NCI-H82 treated with DMSO at 0.1 percent for 48 hours (cell line): Measurements from ENCODE around the gene FBP2.
A peak's percentile ranks its signal among the peaks of the same experiment; 100 is the strongest.
"Not testable (repeated sequence)": the region's sequence is repeated elsewhere in the genome, so short reads cannot be mapped to it uniquely, and the experiment has no call there.

ENCODE experiments used
- DNase-seq: peaks from one replicate; lab custom pipeline; 2025; ENCODE audit not compliant: unreplicated experiment; lab: John Stamatoyannopoulos, UW

FBP2 gene

DNA sequence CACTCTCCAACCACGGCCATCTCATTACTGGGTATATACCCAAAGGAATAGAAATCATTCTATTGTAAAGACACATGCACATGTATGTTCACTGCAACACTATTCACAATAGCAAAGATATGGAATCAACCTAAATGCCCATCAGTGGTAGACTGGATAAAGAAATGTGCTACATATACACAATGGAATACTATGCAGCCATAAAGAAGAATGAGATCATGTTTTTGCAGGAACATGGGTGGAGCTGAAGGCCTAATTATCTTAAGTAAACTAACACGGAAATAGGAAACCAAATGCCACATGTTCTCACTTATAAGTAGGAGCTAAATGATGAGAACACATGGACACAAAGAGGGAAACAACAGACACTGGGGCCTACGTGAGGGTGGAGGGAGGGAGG, 29.3 kb downstream of the FBP2 start:
- not testable (repeated sequence) for DNase-seq

DNA sequence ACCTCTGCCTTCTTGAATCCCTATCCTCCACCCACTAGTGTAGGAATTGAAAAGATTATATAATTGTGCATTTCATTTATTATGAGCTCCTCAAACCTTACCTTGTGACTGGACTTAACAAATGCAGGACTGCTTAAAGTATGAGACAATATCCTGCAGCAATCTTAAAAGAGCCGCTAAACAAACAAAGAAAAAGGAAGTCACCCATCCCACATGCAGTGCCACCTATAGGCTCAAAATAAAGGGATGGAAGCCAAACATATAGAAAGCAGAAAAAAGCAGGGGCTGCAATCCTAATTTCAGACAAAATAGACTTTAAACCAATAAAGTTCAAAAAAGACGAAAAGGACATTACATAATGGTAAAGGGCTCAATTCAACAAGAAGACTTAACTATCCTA, 30.1 kb downstream of the FBP2 start:
- no peak for DNase-seq

DNA sequence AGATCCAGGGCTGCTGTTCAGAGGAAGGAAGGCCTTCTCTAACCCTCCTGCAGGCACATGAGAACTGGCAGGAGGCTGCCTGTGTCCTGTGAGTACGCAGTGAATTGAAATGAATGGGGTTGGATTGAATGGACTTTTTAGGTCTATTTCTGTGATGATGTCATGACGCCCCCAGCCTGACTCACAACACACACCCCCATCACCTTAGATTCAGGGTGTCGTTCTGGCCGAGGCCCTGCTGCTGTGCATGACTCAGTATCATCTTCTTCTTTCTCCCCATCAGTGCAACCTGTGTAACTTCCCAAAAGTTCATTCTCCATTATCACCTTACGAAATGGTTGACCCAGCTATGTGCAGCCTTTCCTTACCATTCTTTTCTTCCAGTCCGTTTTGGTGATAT, 33.4 kb downstream of the FBP2 start:
- DNase-seq = no peak

DNA sequence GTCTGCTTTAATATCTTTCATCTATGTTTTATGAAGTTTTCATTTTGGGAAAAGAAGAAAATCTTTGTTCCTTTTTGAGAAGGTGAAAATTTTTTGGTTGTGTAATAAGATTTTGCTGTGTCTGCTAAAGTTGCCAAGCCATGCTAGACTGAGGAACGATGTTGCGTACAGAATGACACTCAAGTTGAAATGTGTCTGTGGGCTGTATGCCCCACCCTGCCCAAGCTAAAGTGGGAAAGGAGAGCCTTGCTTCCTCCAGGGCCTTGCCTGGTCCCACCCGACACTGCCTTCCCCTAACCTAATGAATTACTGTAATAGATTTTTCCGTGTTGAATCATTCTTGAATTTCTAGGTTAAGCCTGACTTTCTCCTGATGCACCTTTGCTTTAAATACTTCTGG, 36.2 kb downstream of the FBP2 start:
- DNase-seq = no peak

DNA sequence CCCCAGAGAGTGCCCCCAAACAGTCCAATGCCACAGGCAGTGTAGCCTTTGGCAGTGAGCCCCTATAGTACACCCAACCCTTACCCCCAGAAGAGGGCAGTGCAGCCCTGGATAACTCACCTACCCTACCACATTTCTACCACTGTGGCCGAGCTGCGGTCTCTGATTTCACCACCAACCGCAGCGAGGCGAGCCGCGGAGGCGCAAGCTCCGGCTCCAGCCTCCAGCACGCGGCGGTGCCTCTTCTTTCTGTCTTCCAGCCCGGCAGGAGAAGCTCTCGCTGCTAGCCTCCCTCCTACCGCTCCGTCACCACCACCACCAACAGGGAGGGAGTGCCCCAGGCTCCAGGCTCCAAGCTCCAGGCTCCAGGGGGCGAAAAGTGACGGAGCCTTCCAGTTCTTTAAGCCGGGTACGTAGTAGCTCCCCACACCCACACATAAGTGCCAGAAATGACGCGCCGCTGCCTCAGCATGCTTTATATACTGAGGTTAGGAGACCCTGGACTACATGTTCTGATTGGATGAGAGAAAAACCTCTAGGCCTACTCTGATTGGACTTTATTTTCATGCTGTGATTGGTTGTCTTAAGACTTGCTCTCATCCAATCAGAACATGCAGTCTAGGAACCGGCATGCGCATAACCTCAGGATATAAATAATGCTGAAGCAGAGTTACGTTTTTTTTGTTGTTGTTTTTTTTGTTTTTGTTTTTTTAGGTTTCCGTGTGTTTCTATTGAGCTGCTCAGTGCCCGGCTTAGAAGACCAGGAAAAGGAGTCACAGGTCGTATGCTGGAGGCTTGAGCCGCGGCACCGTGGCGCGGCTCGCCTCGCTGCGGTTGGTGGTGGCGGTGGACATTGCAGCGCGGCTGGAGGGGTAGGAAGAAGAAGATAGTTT, 38.9 kb downstream of the FBP2 start, which contains the start of gene PCAT7:
PCAT7 (plus strand) TSS at position 645 of the 893 bp plus-strand sequence.
- DNase-seq = peak; percentile 68

DNA sequence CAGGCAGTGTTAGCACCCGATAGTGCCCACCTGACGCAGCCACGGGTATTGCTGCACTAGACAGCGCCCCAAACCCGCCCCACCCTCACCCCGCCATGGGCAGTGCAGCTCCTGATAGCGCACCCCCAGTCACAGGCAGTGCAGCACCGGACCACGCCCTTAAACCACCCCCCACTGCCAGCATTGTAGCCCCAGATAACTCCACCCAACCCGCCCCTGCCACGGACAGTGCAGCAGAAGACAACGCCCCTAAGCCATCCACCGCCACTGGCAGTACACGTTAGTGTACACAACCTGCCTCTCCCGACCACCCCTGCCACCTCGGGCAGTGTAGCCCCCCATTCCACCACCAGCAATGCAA, 39.6 kb downstream of the FBP2 start:
- DNase-seq = no peak

DNA sequence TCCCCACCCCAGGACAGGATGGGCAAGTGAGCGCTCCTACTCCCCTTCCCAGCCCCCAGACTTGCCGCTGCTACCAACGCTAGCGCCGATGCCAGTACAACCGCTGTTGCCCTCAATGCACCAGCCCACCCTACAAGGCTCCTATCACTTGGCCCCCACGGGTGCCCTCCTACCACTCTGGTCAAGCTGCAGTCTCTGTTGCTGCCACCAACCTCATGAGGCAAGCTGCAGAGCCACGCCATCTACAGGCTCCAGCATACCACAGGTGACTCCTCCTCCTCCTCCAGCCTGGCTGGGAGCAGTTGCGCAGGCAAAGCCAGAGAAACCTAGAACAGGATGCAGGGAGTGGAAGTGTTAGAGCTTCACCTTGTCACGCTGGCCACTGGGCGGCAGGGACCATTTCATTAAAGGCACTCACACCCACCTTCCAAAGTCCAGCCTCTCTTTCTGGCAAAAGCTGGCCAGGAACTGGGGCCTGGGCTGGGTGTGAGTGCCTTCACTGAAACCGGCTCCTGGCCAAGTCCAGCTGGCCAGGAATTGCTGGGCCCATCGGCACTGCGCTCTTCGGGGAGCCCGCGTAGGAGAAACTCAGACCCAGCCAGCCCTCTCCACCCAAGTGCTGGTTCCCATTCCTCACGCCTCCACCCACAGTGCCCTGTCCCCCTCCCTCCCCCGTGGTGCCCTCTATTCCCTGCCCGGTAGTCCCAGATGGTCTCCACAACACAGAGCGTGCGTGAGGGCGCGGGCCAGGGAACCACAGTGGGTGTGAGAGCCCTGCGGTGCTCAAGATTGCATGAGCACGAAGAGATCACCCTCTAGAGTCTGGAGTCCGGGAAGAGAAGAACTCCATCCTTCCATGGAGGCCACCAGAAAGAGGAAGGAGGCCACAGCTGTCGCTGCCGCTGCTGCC, 40.3 kb downstream of the FBP2 start:
- DNase-seq = no peak

DNA sequence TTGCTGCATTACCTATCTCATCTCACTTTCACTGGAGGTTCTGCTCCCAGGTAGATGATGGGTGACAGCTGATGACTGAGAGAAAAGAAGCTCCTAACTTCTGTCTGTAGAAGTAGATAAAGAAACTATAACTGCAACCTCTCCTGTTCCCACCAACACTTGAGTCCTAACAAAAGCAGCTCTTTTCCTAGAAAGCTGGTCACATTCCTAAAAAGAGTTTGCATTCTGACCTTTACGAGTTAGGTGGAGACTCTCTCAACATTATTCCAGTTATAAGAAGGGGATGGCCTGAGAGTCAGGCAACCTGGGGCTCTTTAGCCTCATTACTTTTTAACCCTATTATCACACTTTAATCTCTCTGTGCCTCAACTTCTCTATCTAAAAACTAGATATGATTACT, 47.7 kb downstream of the FBP2 start:
- no peak for DNase-seq

DNA sequence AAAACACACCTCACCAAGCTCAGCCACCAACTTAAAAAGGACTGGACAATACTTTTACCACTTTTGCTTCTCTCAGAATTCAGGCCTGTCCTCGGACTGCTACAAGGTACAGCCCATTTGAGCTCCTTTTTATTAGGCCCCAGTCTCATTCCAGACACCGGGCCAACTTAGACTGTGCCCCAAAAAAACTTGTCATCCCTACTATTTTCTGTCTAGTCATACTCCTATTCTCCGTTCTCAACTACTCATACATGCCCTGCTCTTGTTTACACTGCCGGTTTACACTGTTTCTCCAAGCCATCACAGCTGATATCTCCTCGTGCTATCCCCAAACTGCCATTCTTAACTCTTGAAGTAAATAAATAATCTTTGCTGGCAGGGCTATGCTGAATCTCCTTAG, 49.3 kb downstream of the FBP2 start:
- DNase-seq = not testable (repeated sequence)

DNA sequence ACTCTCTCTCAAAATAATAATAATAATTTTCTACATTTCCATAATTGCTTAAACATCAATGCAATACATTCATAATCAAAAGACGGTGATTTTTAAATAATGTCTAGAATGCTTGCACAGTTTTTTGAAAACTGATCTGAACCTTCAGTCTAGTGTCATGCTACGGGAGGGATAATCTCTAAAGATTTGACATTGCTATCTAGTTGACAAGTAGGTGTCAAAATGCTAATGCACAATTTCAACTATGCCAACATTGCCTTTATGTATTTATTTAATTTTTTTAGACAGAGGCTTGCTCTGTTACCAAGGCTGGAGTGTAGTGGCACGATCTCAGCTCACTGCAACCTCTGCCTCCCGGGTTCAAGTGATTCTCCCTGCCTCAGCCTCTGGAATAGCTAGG, 54.7 kb downstream of the FBP2 start:
- no peak for DNase-seq

DNA sequence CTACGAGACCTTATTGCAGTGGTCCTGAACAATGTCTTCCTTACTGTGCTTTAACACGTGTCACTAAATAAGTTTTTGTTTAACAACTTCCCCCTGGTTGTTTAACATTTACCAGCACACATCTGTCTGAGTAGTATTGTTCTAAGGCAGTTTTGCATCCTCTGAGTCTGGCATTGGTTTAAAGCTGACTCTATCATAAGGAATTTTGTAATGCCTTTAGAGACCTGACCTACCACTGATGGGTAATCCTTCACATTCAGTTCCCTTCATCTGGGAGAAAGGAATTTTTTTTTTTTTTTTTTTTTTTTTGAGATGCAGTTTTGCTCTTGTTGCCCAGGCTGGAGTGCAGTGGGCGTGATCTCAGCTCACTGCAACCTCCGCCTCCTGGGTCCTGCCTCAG, 58.7 kb downstream of the FBP2 start:
- DNase-seq = no peak

DNA sequence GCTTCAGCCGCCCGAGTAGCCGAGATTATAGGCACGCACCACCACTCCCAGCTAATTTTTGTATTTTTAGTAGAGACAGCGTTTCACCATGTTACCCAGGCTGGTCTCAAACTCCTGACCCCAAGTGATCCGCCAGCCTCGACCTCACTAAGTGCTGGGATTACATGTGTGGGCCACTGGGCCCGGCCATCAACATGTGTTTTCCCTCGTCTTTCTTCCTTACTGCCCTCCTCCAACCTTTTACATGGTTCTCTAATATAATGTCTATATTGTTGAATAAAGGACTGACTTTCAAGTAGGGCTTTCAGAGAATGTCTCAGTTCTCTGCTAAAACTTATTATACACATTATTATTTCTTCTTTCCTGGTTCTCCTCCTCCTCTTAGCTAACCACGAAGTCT, 60.0 kb downstream of the FBP2 start:
- DNase-seq = no peak

DNA sequence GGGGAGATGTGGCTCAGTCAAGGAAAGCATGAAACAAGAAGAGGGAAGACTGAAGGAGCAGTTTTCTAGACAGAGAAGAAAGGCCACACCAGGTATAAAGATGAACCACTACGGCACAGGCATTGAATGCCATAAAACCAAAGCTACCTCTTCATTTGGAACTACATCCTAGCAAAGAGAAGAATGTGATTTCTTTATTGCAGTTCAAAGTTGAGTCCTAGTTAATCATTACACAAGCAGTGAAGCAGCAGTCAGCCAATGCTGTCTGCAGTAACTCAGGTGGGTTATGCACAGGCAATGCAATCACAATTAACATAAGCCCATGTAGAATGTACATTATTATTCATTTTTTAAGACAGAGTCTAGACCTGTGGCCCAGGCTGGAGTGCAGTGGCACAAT, 60.5 kb downstream of the FBP2 start:
- DNase-seq = no peak

DNA sequence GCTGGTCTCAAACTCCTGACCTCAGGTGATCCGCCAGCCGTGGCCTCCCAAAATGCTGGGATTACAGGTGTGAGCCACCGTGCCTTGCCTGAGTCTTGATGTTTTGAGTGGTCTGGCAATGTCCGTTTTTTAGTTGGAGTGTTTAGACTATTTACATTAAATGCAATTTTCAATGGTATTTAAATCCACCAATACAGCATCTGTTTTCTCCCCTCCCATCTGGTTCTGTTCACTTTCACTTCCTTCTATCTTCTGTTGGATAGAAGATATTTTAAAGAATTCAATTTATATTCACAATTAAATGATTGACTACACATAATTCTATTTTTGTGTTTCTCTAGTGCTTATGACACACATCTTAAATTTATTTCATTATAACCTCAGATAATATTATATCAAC, 64.7 kb downstream of the FBP2 start:
- no peak for DNase-seq

DNA sequence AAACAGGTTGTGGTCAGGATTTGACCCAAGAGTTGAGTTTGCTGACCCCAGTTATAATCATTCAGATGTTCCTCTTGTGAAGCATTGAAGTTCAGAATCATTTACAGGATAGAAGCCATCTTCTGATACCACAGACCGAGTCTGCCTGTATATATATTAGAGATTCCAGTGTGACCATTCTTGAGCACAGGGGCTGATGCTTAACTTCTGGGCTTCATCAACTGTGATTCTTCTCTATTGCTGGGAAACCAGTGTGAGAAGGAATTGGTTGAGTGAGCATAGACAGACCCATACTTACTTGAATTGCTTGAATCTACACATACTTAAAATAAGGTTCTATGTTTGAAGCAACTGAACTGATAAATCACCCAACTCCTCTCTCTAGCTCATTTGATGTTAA, 66.7 kb downstream of the FBP2 start:
- DNase-seq = no peak

DNA sequence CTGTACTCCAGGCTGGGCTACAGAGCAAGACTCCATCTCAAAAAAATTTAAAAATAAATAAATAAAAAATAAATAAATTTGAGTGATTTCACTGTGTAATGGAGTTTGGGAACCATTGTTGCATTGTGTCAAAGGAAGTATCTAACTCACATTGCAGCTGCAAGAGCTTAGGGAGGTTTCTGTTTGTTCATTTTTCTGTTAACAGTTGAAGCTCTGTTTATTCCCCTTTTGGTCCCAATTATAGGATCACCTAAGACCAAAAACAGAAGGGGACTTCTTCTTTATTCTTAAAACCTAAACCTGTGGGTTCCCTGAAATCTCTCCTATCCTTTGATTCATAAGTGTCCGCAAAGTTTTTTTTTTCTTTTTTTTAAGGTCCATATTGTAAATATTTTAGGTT, 67.4 kb downstream of the FBP2 start:
- no peak for DNase-seq

DNA sequence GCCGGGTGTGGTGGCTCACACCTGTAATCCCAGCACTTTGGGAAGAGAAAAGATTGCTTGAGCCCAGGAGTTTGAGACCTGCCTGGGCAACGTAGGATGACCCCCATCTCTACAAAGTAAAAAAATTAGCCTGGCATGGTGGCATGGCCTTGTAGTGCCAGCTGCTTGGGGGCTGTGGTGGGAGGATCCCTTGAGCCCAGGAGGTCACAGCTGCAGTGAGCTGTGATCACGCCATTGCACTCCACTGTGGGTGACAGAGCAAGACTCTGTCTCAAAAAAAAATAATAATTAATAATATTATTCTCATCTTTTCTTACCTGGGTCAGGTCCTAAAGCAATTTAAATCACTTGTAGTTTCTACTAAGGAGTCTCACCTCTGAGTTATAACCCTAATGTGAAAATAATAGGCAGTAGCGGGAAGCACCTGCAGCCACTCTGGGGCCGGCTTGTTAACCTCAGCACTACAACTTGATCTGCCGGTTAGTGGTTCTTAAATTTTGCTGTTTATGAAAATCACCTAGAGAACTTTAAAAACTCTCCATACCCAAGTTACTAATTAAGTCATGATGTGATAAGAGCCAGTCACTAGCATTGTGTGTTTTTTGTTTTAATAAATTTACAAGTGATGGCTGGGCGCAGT, 68.1 kb downstream of the FBP2 start:
- DNase-seq = no peak

DNA sequence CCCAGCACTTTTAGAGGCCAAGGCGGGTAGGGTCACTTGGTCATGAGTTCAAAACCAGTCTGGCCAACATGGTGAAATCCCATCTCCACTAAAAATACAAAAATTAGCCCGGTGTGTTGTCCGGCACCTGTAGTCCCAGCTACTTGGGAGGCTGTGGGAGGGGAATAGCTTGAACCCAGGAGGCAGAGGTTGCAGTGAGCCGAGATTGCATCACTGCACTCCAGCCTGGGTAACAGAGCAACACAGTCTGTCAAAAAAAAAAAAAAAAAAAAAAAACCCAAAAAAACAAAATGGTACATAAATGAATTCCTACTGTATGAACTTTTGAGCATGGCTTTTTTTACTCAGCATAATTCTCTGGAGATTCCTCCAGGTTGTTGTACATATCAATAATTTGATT, 76.4 kb downstream of the FBP2 start:
- DNase-seq = no peak

DNA sequence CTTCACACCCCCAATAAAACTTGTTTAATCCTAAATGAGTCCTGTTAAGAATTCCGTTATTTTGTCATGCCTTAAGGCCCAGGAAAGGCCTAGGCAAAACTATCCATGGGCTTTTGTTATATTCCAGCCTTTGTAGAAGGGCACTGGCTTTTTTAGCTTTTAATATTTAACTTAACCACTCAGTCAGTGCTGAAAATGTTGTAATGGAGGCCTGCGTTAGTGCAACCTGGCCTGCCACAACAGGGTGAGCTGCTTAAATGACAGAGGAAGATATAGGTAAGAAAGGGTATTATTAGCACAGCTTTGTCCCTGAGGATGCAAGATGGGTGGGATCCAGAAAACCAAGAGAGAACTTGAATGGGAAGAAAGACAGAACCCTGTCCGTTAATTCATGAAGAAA, 78.9 kb downstream of the FBP2 start:
- no peak for DNase-seq

DNA sequence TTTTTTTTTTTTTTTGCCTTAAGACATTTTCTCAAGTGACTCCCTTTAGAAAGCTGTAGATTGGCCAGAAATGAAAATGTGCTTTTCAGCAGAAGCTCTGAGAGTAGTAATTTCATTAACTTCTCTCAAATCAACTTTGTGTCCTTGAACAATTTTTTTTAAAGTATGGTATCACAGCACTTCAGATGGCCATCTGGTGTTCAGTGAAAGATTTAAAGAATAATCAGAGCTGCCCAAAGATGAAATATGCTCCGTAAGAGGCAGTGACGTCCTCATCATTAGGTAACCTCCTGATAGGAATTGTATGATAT, 81.7 kb downstream of the FBP2 start:
- DNase-seq = no peak

DNA sequence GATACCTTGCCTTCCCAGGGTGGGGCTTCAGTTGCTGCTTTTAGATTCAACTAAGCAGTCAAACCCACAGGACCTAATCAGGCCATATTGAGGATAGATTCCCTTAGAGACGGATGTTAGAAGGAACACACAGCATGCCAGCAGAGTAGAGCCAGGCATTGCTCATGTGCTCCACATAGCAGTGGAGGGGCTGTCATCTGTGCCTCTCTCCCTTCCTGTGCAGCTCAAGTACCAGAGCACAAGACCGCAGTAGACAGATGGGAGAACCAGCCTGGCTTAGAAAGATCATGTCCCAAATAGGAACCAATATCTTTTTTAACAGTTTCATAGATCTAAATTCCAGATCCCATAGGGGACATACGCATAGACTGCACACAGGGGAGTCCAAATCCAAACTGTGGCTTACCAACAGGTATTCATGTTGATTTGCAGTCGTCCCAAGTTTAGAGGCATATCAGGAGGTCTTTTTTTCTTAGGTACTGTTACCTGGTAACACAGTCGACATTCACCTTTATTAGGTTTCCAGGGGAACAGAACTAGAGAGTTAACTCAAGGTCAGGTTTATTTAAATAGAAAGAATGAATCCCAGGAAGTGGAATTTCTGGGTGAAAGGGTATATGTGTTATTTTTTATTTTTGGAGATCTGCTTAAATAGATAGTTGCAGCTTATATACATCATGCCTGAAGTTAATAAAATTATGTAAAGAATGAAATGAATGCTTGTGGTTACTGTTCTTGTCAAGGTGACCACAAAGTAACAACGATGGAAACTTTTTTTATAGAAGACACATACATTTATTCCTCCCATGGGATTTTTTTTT, 82.3 kb downstream of the FBP2 start:
- DNase-seq = no peak
